SK-N-SH (cell line): Measurements from ENCODE around the gene MRPL10. TPM values are rescaled to one million over a fixed set of nuclear protein-coding genes. Genes with fewer than 3 reads are reported as not detected.

Experiments used
- CTCF ChIA-PET: fragments of 300-600, 350-600 bp; formaldehyde crosslinking; extraction: SDS; loops from one replicate; lab custom pipeline; 2021; lab: Yijun Ruan, JAX
- POLR2A ChIA-PET: fragments of 350-600 bp; sonication (Branson Sonifier 250); formaldehyde crosslinking; extraction: SDS; loops from one replicate; lab custom pipeline; 2020; ENCODE audit warnings: antibody characterized with exemption, inconsistent platforms; lab: Yijun Ruan, JAX
- DNase-seq: peaks from one replicate; pipeline ENCODE4 v3.0.0; 2012
- H2AFZ ChIP-seq: fragments of 200-600 bp; sonication (generic); 2 replicates; pipeline ENCODE4 v1.8.1; 2016; ENCODE audit warnings: antibody characterized with exemption, mild to moderate bottlenecking, low read depth
- H3F3A ChIP-seq: fragments of 200-600 bp; sonication (generic); replicated peaks from 2 replicates; pipeline ENCODE3; 2016; ENCODE audit warnings: antibody characterized with exemption, mild to moderate bottlenecking; ENCODE audit not compliant: insufficient read depth
- H3K27ac ChIP-seq, 2 experiments: fragments of 200-500 bp in 1 of 2; fragments of 200-600 bp in 1 of 2; sonication (Bioruptor generic) in 1 of 2; sonication (generic), shearing (Covaris generic) in 1 of 2; 2 replicates each; pipeline versions ENCODE4 v1.5.1 to v1.6.1; 2014 to 2016; ENCODE audit warnings: low read depth in 2 of 2, inconsistent platforms in 1 of 2, low read length in 1 of 2, mild to moderate bottlenecking in 1 of 2, mixed read lengths in 1 of 2
- H3K27me3 ChIP-seq: fragments of 200-600 bp; sonication (generic), shearing (Covaris generic); 2 replicates; pipeline ENCODE4 v1.6.1; 2016; ENCODE audit warnings: mixed run types; ENCODE audit not compliant: insufficient read depth
- H3K36me3 ChIP-seq, 2 experiments: fragments of 200-500 bp in 1 of 2; fragments of 200-600 bp in 1 of 2; sonication (Bioruptor generic) in 1 of 2; sonication (generic) in 1 of 2; replicated peaks in 1 of 2; 2 replicates each; pipeline versions ENCODE3 to v1.5.1; 2014 to 2016; ENCODE audit warnings: low read length in 1 of 2, mild to moderate bottlenecking in 1 of 2; ENCODE audit not compliant: insufficient read depth in 2 of 2, control insufficient read depth in 1 of 2
- H3K4me1 ChIP-seq, 2 experiments: fragments of 200-500 bp in 1 of 2; fragments of 200-600 bp in 1 of 2; sonication (Bioruptor generic) in 1 of 2; sonication (generic), shearing (Covaris generic) in 1 of 2; 2 replicates each; pipeline versions ENCODE4 v1.5.1 to v1.6.1; 2014 to 2016; ENCODE audit warnings: low read depth in 1 of 2, low read length in 1 of 2, mixed run types in 1 of 2; ENCODE audit not compliant: insufficient read depth in 2 of 2, control insufficient read depth in 1 of 2
- H3K4me2 ChIP-seq: fragments of 200-600 bp; sonication (generic), shearing (Covaris generic); 2 replicates; pipeline ENCODE4 v1.6.1; 2017; ENCODE audit warnings: mixed run types
- H3K4me3 ChIP-seq, 2 experiments: fragments of 200-500 bp in 1 of 2; fragments of 200-600 bp in 1 of 2; sonication (Bioruptor generic) in 1 of 2; sonication (generic), shearing (Covaris generic) in 1 of 2; 2 replicates each; pipeline versions ENCODE4 v1.5.1 to v1.8.1; 2014 to 2016; ENCODE audit warnings: low read depth in 2 of 2, inconsistent platforms in 1 of 2, low read length in 1 of 2, mild to moderate bottlenecking in 1 of 2, mixed read lengths in 1 of 2, moderate library complexity in 1 of 2
- H3K79me2 ChIP-seq: fragments of 200-600 bp; sonication (generic); 2 replicates; pipeline ENCODE4 v1.8.1; 2017; ENCODE audit warnings: mild to moderate bottlenecking; ENCODE audit not compliant: insufficient read depth
- H3K9ac ChIP-seq: fragments of 200-600 bp; sonication (generic); 2 replicates; pipeline ENCODE4 v1.6.1; 2017; ENCODE audit warnings: mixed run types
- H3K9me2 ChIP-seq: fragments of 200-600 bp; sonication (generic); 2 replicates; pipeline ENCODE4 v1.6.1; 2017; ENCODE audit warnings: mixed run types
- H3K9me3 ChIP-seq: fragments of 200-600 bp; sonication (generic); 2 replicates; pipeline ENCODE4 v1.6.1; 2017; ENCODE audit warnings: mixed run types, mild to moderate bottlenecking, moderate library complexity
- H4K20me1 ChIP-seq: fragments of 200-600 bp; sonication (generic); 2 replicates; pipeline ENCODE4 v1.6.1; 2017; ENCODE audit warnings: mild to moderate bottlenecking, mixed run types; ENCODE audit not compliant: insufficient read depth
- EZH2phosphoT487 ChIP-seq: fragments of 200-600 bp; sonication (generic); IDR thresholded peaks from 2 replicates; pipeline ENCODE4 v1.6.1; 2017; ENCODE audit warnings: low read depth, mixed run types, mild to moderate bottlenecking, antibody characterized with exemption, moderate library complexity, borderline replicate concordance
- FOSL2 ChIP-seq: IDR thresholded peaks from 2 replicates; pipeline ENCODE4 v1.4.0; 2012; ENCODE audit warnings: low read depth, mild to moderate bottlenecking, moderate library complexity, borderline replicate concordance
- GABPA ChIP-seq: IDR thresholded peaks from 2 replicates; pipeline ENCODE4 v1.4.0; 2012; ENCODE audit warnings: low read depth, mild to moderate bottlenecking
- GATA2 ChIP-seq: sonication (generic); formaldehyde crosslinking; IDR thresholded peaks from 2 replicates; pipeline ENCODE4 v1.5.0; 2020; ENCODE audit warnings: mild to moderate bottlenecking, missing genetic modification reagents
- NFIC ChIP-seq: IDR thresholded peaks from 2 replicates; pipeline ENCODE4 v1.4.0; 2012; ENCODE audit warnings: borderline replicate concordance
- NRF1 ChIP-seq: IDR thresholded peaks from 2 replicates; pipeline ENCODE4 v1.6.1; 2012; ENCODE audit warnings: low read depth, mild to moderate bottlenecking, low read length
- RCOR1 ChIP-seq: fragments of 150-350 bp; IDR thresholded peaks from 2 replicates; pipeline ENCODE4 v1.6.1; 2017; ENCODE audit warnings: antibody characterized with exemption, low read length
- RFX5 ChIP-seq: IDR thresholded peaks from 2 replicates; pipeline ENCODE4 v1.6.1; 2012; ENCODE audit warnings: mild to moderate bottlenecking, improper control_type of control experiment, low read length
- RXRA ChIP-seq: IDR thresholded peaks from 2 replicates; pipeline ENCODE4 v1.4.0; 2012; ENCODE audit warnings: low read depth, mild to moderate bottlenecking, borderline replicate concordance
- SIN3A ChIP-seq: IDR thresholded peaks from 2 replicates; pipeline ENCODE4 v1.6.1; 2012; ENCODE audit warnings: low read depth, mild to moderate bottlenecking, low read length, moderate library complexity, borderline replicate concordance
- YY1 ChIP-seq: IDR thresholded peaks from 2 replicates; pipeline ENCODE4 v1.4.0; 2012; ENCODE audit warnings: low read depth, mild to moderate bottlenecking
- WGBS: methylation state at CpG from one replicate; pipeline ENCODE4 v1.1.6; 2017; ENCODE audit warnings: low lambda C conversion rate; 5-methylcytosine and 5-hydroxymethylcytosine counted together
- polyA plus RNA-seq, 3 experiments: library from polyadenylated mRNA; depleted of rRNA; stranded (reverse); fragments of >200 nt; gene quantifications; 2 replicates each; pipeline ENCODE4 v1.2.3, GENCODE V29; 2012
- TF ChIP-seq, protein P1 (sequence below): fragments of 150-350 bp; IDR thresholded peaks from 2 replicates; pipeline ENCODE4 v1.6.1; 2017; ENCODE audit warnings: antibody characterized with exemption, low read length, low read depth, borderline replicate concordance
- TF ChIP-seq, protein P2 (sequence below): fragments of 150-350 bp; IDR thresholded peaks from 2 replicates; pipeline ENCODE4 v1.6.1; 2016; ENCODE audit warnings: mild to moderate bottlenecking, low read depth, low read length
- TF ChIP-seq, protein P3 (sequence below): IDR thresholded peaks from 2 replicates; pipeline ENCODE4 v1.6.1; 2012; ENCODE audit warnings: mild to moderate bottlenecking, low read depth, low read length, moderate library complexity
- TF ChIP-seq, protein P4 (sequence below): IDR thresholded peaks from 2 replicates; pipeline ENCODE4; 2012
- TF ChIP-seq, protein P5 (sequence below): fragments of 200-600 bp; sonication (generic); IDR thresholded peaks from 2 replicates; pipeline ENCODE4 v1.6.1; 2017; ENCODE audit warnings: antibody characterized with exemption, mild to moderate bottlenecking, moderate library complexity
- TF ChIP-seq, protein P6 (sequence below): IDR thresholded peaks from 2 replicates; pipeline ENCODE4 v1.4.0; 2012; ENCODE audit warnings: low read depth, borderline replicate concordance

Gene MRPL10
- polyA plus RNA-seq, 1 of the 3 experiments (the other 2 are of a cell fraction) = 136 TPM

DNA sequence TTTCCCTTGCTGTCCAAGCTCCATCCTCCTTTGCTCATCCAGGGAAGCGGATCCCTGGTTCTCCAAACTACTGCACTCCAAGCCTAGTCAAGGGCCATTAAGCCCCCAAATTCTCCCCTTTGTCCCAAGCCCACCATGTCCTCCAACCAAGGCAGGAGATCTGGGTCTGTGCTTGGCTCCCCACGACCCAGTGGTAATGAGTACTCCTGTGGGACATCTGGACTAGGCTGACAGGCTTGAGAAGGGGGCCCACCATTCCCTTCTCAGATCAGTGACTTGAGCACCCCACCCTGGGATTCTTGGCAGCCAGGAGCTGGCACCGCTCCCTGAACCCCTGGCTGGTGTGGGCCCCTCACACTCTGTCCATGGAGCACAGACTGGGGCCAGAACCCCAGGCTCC, 26.9 kb downstream of the MRPL10 start:
- ChIA-PET CTCF (interaction anchor here (0.8 to 5.2 kb wide), 11 partner anchors 10 to 141 kb away, joined by 3 to 88 read pairs (median 5); partner anchors contain the start of genes OSBPL7 and TBX21), POLR2A (no interaction called here)
- TF ChIP-seq, protein P1, sequence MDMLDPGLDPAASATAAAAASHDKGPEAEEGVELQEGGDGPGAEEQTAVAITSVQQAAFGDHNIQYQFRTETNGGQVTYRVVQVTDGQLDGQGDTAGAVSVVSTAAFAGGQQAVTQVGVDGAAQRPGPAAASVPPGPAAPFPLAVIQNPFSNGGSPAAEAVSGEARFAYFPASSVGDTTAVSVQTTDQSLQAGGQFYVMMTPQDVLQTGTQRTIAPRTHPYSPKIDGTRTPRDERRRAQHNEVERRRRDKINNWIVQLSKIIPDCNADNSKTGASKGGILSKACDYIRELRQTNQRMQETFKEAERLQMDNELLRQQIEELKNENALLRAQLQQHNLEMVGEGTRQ = no peak
- TF ChIP-seq YY1 = no peak
- TF ChIP-seq, protein P2, sequence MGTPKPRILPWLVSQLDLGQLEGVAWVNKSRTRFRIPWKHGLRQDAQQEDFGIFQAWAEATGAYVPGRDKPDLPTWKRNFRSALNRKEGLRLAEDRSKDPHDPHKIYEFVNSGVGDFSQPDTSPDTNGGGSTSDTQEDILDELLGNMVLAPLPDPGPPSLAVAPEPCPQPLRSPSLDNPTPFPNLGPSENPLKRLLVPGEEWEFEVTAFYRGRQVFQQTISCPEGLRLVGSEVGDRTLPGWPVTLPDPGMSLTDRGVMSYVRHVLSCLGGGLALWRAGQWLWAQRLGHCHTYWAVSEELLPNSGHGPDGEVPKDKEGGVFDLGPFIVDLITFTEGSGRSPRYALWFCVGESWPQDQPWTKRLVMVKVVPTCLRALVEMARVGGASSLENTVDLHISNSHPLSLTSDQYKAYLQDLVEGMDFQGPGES = no peak
- TF ChIP-seq, protein P3, sequence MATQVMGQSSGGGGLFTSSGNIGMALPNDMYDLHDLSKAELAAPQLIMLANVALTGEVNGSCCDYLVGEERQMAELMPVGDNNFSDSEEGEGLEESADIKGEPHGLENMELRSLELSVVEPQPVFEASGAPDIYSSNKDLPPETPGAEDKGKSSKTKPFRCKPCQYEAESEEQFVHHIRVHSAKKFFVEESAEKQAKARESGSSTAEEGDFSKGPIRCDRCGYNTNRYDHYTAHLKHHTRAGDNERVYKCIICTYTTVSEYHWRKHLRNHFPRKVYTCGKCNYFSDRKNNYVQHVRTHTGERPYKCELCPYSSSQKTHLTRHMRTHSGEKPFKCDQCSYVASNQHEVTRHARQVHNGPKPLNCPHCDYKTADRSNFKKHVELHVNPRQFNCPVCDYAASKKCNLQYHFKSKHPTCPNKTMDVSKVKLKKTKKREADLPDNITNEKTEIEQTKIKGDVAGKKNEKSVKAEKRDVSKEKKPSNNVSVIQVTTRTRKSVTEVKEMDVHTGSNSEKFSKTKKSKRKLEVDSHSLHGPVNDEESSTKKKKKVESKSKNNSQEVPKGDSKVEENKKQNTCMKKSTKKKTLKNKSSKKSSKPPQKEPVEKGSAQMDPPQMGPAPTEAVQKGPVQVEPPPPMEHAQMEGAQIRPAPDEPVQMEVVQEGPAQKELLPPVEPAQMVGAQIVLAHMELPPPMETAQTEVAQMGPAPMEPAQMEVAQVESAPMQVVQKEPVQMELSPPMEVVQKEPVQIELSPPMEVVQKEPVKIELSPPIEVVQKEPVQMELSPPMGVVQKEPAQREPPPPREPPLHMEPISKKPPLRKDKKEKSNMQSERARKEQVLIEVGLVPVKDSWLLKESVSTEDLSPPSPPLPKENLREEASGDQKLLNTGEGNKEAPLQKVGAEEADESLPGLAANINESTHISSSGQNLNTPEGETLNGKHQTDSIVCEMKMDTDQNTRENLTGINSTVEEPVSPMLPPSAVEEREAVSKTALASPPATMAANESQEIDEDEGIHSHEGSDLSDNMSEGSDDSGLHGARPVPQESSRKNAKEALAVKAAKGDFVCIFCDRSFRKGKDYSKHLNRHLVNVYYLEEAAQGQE = no peak
- TF ChIP-seq RFX5 = no peak
- TF ChIP-seq SIN3A = no peak
- TF ChIP-seq, protein P4, sequence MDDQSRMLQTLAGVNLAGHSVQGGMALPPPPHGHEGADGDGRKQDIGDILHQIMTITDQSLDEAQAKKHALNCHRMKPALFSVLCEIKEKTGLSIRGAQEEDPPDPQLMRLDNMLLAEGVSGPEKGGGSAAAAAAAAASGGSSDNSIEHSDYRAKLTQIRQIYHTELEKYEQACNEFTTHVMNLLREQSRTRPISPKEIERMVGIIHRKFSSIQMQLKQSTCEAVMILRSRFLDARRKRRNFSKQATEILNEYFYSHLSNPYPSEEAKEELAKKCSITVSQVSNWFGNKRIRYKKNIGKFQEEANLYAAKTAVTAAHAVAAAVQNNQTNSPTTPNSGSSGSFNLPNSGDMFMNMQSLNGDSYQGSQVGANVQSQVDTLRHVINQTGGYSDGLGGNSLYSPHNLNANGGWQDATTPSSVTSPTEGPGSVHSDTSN = no peak
- TF ChIP-seq, protein P5, sequence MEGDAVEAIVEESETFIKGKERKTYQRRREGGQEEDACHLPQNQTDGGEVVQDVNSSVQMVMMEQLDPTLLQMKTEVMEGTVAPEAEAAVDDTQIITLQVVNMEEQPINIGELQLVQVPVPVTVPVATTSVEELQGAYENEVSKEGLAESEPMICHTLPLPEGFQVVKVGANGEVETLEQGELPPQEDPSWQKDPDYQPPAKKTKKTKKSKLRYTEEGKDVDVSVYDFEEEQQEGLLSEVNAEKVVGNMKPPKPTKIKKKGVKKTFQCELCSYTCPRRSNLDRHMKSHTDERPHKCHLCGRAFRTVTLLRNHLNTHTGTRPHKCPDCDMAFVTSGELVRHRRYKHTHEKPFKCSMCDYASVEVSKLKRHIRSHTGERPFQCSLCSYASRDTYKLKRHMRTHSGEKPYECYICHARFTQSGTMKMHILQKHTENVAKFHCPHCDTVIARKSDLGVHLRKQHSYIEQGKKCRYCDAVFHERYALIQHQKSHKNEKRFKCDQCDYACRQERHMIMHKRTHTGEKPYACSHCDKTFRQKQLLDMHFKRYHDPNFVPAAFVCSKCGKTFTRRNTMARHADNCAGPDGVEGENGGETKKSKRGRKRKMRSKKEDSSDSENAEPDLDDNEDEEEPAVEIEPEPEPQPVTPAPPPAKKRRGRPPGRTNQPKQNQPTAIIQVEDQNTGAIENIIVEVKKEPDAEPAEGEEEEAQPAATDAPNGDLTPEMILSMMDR = no peak
- TF ChIP-seq FOSL2 = no peak
- no peak for TF ChIP-seq EZH2phosphoT487
- no peak for TF ChIP-seq NFIC
- TF ChIP-seq RCOR1 = no peak
- no peak for TF ChIP-seq RXRA
- TF ChIP-seq, protein P6, sequence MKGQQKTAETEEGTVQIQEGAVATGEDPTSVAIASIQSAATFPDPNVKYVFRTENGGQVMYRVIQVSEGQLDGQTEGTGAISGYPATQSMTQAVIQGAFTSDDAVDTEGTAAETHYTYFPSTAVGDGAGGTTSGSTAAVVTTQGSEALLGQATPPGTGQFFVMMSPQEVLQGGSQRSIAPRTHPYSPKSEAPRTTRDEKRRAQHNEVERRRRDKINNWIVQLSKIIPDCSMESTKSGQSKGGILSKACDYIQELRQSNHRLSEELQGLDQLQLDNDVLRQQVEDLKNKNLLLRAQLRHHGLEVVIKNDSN = no peak
- TF ChIP-seq GABPA = no peak
- TF ChIP-seq GATA2 (CRISPR knock-in tag) = no peak
- TF ChIP-seq NRF1 = no peak
- 41% methylated on average over 2 of the region's 3 CpGs for WGBS
- 0 out of 2 replicates have a peak, but pooled peaks cover 14% of the 10 kb centered on the region for H3K27me3 ChIP-seq
- no peaks in the 10 kb centered on the region for H3F3A ChIP-seq
- no peaks in the 10 kb centered on the region for H3K4me1 ChIP-seq
- no peak overlapping the region for H3K4me3 ChIP-seq
- no peaks in the 10 kb centered on the region for H3K9me2 ChIP-seq
- no peak overlapping the region for H3K27ac ChIP-seq
- H4K20me1 ChIP-seq = no peaks in the 10 kb centered on the region
- DNase-seq = peak; percentile 23
- no peak overlapping the region for H2AFZ ChIP-seq
- no peak overlapping the region for H3K4me2 ChIP-seq
- no peaks in the 10 kb centered on the region for H3K9me3 ChIP-seq
- peaks cover 5 to 28% of the 10 kb centered on the region in 2 experiments for H3K36me3 ChIP-seq
- no peak overlapping the region for H3K9ac ChIP-seq
- H3K79me2 ChIP-seq = no peaks in the 10 kb centered on the region
